RPMI7951 (cell line): ENCODE measurements around the gene SLC15A2. TPM values are rescaled to one million over a fixed set of nuclear protein-coding genes. Genes with fewer than 3 reads are reported as not detected.
A peak's percentile ranks its signal among the peaks of the same experiment; 100 is the strongest.
"Not testable (repeated sequence)": the region's sequence is repeated elsewhere in the genome, so short reads cannot be mapped to it uniquely, and the experiment has no call there.

Experiments
- DNase-seq: peaks from one replicate; pipeline ENCODE4 v3.0.0-alpha.2; 2012; ENCODE audit warnings: low read depth
- total RNA-seq: library from RNA; depleted of rRNA; stranded (reverse); fragments of >200 nt; shearing (Covaris generic); gene quantifications from 2 replicates; pipeline ENCODE4 v1.2.3, GENCODE V29; 2014; rRNA removed

Gene SLC15A2
- total RNA-seq: 0.24 and 1.2 TPM in 2 replicates

- no peak for DNase-seq
Measured at GRCh38 chr3:121894301-121894990, at the start of gene SLC15A2. Gene SLC15A2 (plus strand): TSS chr3:121894401. CDS start chr3:121894477, 76 bp downstream.

- DNase-seq: no peak
Measured at GRCh38 chr3:121844892-121845291, 49.3 kb upstream of the SLC15A2 start.

GRCh38 chr3:121852256-121852655, 41.9 kb upstream of the SLC15A2 start:
- DNase-seq: no peak

GRCh38 chr3:121855555-121855954, 38.6 kb upstream of the SLC15A2 start:
- peak; percentile 11 for DNase-seq

- not testable (repeated sequence) for DNase-seq
Measured at GRCh38 chr3:121857778-121858177, 36.4 kb upstream of the SLC15A2 start.

- DNase-seq: not testable (repeated sequence)
Measured at GRCh38 chr3:121863247-121863646, 31.0 kb upstream of the SLC15A2 start.

- DNase-seq: no peak
Measured at GRCh38 chr3:121863801-121864200, 30.4 kb upstream of the SLC15A2 start.

- no peak for DNase-seq
Measured at GRCh38 chr3:121869736-121870135, 24.5 kb upstream of the SLC15A2 start.

GRCh38 chr3:121870717-121871116, 23.5 kb upstream of the SLC15A2 start:
- DNase-seq: no peak

- DNase-seq: no peak
Measured at GRCh38 chr3:121871430-121871829, 22.8 kb upstream of the SLC15A2 start.

- no peak for DNase-seq
Measured at GRCh38 chr3:121878411-121878810, 15.8 kb upstream of the SLC15A2 start.

GRCh38 chr3:121883507-121883906, 10.7 kb upstream of the SLC15A2 start:
- DNase-seq: peak; percentile 29

GRCh38 chr3:121885386-121885785, 8.8 kb upstream of the SLC15A2 start:
- DNase-seq: peak; percentile 25

- no peak for DNase-seq
Measured at GRCh38 chr3:121895121-121895520, 920 bp downstream of the SLC15A2 start.

GRCh38 chr3:121895736-121896135, 1.5 kb downstream of the SLC15A2 start:
- DNase-seq: no peak

GRCh38 chr3:121896823-121897222, 2.6 kb downstream of the SLC15A2 start:
- DNase-seq: no peak

GRCh38 chr3:121897296-121897695, 3.1 kb downstream of the SLC15A2 start:
- DNase-seq: no peak

- no peak for DNase-seq
Measured at GRCh38 chr3:121913305-121913990, 19.2 kb downstream of the SLC15A2 start.

- no peak for DNase-seq
Measured at GRCh38 chr3:121914081-121914998, 20.1 kb downstream of the SLC15A2 start.

- no peak for DNase-seq
Measured at GRCh38 chr3:121916189-121916588, 22.0 kb downstream of the SLC15A2 start.

GRCh38 chr3:121918779-121919483, 24.7 kb downstream of the SLC15A2 start:
- DNase-seq: peak; percentile 49

GRCh38 chr3:121924734-121925133, 30.5 kb downstream of the SLC15A2 start:
- DNase-seq: no peak
